ENCODE results near the gene MEF2D. TPM values are rescaled to one million over a fixed set of nuclear protein-coding genes. Genes with fewer than 3 reads are reported as not detected.

Gene MEF2D
- total RNA-seq, 2 donors from 2014 or later: 76.1 to 101 TPM

- Histone ChIP-seq H3K27ac (peak overlapping the region; percentile 94 to 95), H3K4me1 (ENCODE audit: control insufficient read depth in 1 of 2, low read depth in 2 of 2) (peaks cover 25 to 47% of the 10 kb centered on the region in 2 donors), H3K4me3 (peak overlapping the region; percentile 15), H3K27me3 (replicated peaks; ENCODE audit: insufficient read depth) (no peaks in the 10 kb centered on the region), H3K36me3 (no peaks in the 10 kb centered on the region), H3K9me3 (no peaks in the 10 kb centered on the region)
- no peak for TF ChIP-seq CTCF (IDR thresholded peaks at IDR 0.05)
- ATAC-seq (ENCODE audit: insufficient number of reproducible peaks, low FRiP score, low read depth) (peak; percentile 64), DNase-seq (ENCODE audit: low spot score) (peak; percentile 92)
Observed at GRCh38 chr1:156510709-156511108, 10.1 kb upstream of the MEF2D start.

- DNase-seq (ENCODE audit: low spot score): no peak
- no peaks in the 10 kb centered on the region for H3K9me3 ChIP-seq
- H3K27me3 ChIP-seq (replicated peaks; ENCODE audit: insufficient read depth): no peaks in the 10 kb centered on the region
- no peaks in the 10 kb centered on the region for H3K36me3 ChIP-seq
- ATAC-seq (ENCODE audit: insufficient number of reproducible peaks, low FRiP score, low read depth): no peak
- peak overlapping the region; percentile 94 to 95 for H3K27ac ChIP-seq
- TF ChIP-seq CTCF (IDR thresholded peaks at IDR 0.05): no peak
- H3K4me1 ChIP-seq (ENCODE audit: control insufficient read depth in 1 of 2, low read depth in 2 of 2): peaks cover 28 to 54% of the 10 kb centered on the region in 2 donors
- no peak overlapping the region for H3K4me3 ChIP-seq
Observed at GRCh38 chr1:156509424-156510034, 9.0 kb upstream of the MEF2D start.

GRCh38 chr1:156508955-156509234 is 8.3 kb upstream of the MEF2D start:
- Histone ChIP-seq H3K27ac (peak overlapping the region; percentile 94 to 95), H3K4me3 (peak overlapping the region; percentile 8), H3K36me3 (no peaks in the 10 kb centered on the region), H3K9me3 (no peaks in the 10 kb centered on the region), H3K4me1 (ENCODE audit: control insufficient read depth in 1 of 2, low read depth in 2 of 2) (peaks cover 34 to 60% of the 10 kb centered on the region in 2 donors), H3K27me3 (replicated peaks; ENCODE audit: insufficient read depth) (no peaks in the 10 kb centered on the region)
- DNase-seq (ENCODE audit: low spot score) (no peak), ATAC-seq (ENCODE audit: insufficient number of reproducible peaks, low FRiP score, low read depth) (no peak)
- no peak for TF ChIP-seq CTCF (IDR thresholded peaks at IDR 0.05)

GRCh38 chr1:156508205-156508954 is 7.8 kb upstream of the MEF2D start:
- peak; percentile 59 for DNase-seq (ENCODE audit: low spot score)
- H3K27ac ChIP-seq: peak overlapping the region; percentile 94 to 95
- peak overlapping the region; percentile 11 for H3K4me3 ChIP-seq
- no peaks in the 10 kb centered on the region for H3K36me3 ChIP-seq
- no peaks in the 10 kb centered on the region for H3K9me3 ChIP-seq
- TF ChIP-seq CTCF (IDR thresholded peaks at IDR 0.05): no peak
- peaks cover 39 to 66% of the 10 kb centered on the region in 2 donors for H3K4me1 ChIP-seq (ENCODE audit: control insufficient read depth in 1 of 2, low read depth in 2 of 2)
- ATAC-seq (ENCODE audit: insufficient number of reproducible peaks, low FRiP score, low read depth): peak; percentile 9
- H3K27me3 ChIP-seq (replicated peaks; ENCODE audit: insufficient read depth): no peaks in the 10 kb centered on the region

GRCh38 chr1:156506450-156506849 is 5.9 kb upstream of the MEF2D start:
- peak overlapping the region; percentile 100 for H3K27ac ChIP-seq
- no peaks in the 10 kb centered on the region for H3K9me3 ChIP-seq
- peaks cover 52 to 85% of the 10 kb centered on the region in 2 donors for H3K4me1 ChIP-seq (ENCODE audit: control insufficient read depth in 1 of 2, low read depth in 2 of 2)
- no peaks in the 10 kb centered on the region for H3K27me3 ChIP-seq (replicated peaks; ENCODE audit: insufficient read depth)
- DNase-seq (ENCODE audit: low spot score) (no peak), ATAC-seq (ENCODE audit: insufficient number of reproducible peaks, low FRiP score, low read depth) (no peak)
- H3K4me3 ChIP-seq: no peak overlapping the region
- no peak for TF ChIP-seq CTCF (IDR thresholded peaks at IDR 0.05)
- H3K36me3 ChIP-seq: no peaks in the 10 kb centered on the region

All from thoracic aorta (tissue), 2 donors.